ENCODE results near the gene NOP10.

GRCh38 chr15:34366271-34367065, 23.5 kb upstream of the NOP10 start:
- TF ChIP-seq YY1 (IDR thresholded peaks at IDR 0.05; ENCODE audit: insufficient read depth, insufficient read length) (no peak), SUZ12 (IDR thresholded peaks at IDR 0.05; ENCODE audit: extremely low read depth, insufficient read depth, insufficient read length) (no peak)

All from NT2/D1 (cell line).